ENCODE measurements around the gene ASIC4.

ASIC4 gene

DNA sequence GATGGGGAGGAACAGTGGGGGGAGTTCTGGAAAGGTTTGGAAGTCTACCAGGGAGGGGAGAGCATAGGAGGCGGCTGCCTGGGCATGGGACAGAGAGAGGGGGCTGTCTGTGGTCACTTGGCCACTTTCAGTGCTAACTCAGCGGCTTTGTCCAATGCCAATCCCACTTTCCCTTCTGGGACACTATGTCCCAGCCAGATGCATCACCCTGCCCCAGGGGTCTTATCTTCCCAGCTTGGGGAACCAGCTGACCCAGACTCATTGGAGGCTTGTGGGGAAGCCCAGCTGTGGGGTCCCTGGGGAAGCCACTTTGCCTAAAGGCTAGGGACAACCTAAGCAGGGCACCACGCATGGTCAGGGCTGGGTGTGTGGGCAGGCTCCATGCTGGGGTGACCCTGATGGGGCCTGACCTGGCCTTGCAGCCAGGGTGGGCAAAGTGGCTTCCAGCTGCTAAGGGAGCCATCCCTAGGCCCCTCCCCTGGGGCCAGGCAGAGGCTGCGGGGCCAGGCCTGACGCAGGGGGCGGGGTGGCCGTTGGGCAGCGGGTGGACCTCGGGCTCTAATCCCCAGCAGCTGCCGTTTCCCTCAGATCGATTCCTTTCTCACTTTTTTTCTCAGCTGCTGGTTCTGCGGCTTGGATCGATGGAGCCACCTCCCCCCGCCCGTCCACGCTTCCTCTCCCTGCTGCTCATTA lies 1.6 kb upstream of the ASIC4 start:
- DNase-seq (ENCODE audit: extremely low read depth, low read depth): no peak
- TF ChIP-seq, protein P1, sequence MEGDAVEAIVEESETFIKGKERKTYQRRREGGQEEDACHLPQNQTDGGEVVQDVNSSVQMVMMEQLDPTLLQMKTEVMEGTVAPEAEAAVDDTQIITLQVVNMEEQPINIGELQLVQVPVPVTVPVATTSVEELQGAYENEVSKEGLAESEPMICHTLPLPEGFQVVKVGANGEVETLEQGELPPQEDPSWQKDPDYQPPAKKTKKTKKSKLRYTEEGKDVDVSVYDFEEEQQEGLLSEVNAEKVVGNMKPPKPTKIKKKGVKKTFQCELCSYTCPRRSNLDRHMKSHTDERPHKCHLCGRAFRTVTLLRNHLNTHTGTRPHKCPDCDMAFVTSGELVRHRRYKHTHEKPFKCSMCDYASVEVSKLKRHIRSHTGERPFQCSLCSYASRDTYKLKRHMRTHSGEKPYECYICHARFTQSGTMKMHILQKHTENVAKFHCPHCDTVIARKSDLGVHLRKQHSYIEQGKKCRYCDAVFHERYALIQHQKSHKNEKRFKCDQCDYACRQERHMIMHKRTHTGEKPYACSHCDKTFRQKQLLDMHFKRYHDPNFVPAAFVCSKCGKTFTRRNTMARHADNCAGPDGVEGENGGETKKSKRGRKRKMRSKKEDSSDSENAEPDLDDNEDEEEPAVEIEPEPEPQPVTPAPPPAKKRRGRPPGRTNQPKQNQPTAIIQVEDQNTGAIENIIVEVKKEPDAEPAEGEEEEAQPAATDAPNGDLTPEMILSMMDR (IDR thresholded peaks at IDR 0.05; ENCODE audit: low read depth, low read length): no peak

DNA sequence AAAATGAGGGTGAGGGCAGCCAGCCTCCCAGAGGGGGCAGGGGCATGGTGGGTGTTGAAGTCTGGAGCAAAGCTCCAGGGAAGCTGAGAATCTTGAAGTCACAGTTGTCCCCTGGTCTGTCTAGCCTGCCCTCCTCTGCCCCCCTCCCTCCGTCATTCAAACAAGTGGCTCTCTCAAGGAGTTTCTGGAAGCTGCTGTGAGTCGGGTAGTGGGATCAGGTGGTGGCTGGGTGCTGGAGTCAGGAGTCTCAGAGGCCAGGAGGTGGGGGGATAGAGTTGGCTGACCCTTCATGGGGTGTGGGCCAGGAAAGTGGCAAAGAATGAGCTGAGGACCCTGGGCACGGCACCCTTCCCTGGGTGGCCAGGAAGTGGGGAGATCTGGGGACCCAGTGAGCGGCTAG lies 495 bp upstream of the ASIC4 start:
- no peak for DNase-seq (ENCODE audit: extremely low read depth, low read depth)
- TF ChIP-seq, protein P1 (IDR thresholded peaks at IDR 0.05; ENCODE audit: low read depth, low read length): no peak

DNA sequence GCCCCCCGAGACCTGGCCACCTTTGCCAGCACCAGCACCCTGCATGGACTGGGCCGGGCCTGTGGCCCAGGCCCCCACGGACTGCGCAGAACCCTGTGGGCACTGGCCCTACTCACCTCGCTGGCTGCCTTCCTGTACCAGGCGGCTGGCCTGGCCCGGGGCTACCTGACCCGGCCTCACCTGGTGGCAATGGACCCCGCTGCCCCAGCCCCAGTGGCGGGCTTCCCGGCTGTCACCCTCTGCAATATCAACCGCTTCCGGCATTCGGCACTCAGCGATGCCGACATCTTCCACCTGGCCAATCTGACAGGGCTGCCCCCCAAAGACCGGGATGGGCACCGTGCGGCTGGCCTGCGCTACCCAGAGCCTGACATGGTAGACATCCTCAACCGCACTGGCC lies 554 bp downstream of the ASIC4 start:
- TF ChIP-seq, protein P1 (IDR thresholded peaks at IDR 0.05; ENCODE audit: low read depth, low read length): no peak
- DNase-seq (ENCODE audit: extremely low read depth, low read depth): no peak

DNA sequence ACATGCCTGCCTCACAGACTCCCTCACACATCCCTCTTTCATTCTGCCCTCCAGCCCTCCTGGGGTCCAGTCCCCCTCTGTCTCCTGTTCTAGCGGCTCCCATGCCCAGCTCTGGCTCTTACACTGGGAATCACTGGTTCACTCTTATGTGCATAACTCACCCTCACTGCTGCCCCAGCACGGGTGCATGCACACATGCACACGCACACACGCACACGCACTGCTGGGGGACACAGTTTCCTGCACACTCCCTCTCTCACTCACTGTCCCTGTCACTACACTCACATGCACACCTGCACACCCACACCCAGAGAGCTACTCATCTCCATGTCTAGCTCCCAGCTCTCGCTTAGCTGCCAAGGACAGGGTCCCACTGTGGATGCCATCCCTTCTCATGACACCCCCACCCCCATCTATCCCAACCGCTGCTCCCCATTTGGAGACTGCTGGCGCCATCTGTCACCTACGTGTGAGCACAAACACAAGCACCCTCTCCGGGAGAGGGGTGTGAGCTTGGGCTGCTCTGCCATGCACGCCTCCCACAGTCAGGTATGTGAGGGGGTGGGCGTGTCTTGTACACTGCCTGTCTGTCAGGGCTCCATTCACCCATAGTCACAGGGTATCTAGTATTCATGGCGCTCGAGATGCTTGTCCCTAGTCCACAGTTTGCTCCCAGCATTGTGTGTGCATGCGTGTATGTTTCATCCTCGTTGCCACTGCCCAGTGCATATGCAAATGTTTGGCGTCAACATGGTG lies 1.8 kb downstream of the ASIC4 start:
- no peak for DNase-seq (ENCODE audit: extremely low read depth, low read depth)
- TF ChIP-seq, protein P1 (IDR thresholded peaks at IDR 0.05; ENCODE audit: low read depth, low read length): no peak

DNA sequence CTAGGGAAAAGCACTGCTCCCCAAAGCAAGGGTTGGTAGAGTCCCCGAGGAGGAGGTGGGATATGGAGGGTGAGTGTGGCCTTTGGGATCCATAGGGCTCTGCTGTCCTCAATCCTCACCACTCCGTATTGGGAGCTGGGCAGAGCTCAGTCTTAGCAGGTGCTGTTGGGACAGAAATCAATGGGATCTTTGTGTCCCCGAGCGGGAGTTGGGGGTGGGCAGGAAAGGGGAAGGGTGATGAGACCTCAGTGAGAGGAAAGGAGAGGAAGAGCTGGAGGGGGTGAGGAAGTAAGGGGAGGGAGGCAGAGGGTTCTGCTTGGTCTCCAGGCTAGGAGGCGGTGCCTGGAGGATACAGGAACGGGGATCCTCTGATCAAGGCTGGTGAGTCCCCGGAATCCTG lies 2.6 kb downstream of the ASIC4 start:
- no peak for DNase-seq (ENCODE audit: extremely low read depth, low read depth)
- TF ChIP-seq, protein P1 (IDR thresholded peaks at IDR 0.05; ENCODE audit: low read depth, low read length): no peak

DNA sequence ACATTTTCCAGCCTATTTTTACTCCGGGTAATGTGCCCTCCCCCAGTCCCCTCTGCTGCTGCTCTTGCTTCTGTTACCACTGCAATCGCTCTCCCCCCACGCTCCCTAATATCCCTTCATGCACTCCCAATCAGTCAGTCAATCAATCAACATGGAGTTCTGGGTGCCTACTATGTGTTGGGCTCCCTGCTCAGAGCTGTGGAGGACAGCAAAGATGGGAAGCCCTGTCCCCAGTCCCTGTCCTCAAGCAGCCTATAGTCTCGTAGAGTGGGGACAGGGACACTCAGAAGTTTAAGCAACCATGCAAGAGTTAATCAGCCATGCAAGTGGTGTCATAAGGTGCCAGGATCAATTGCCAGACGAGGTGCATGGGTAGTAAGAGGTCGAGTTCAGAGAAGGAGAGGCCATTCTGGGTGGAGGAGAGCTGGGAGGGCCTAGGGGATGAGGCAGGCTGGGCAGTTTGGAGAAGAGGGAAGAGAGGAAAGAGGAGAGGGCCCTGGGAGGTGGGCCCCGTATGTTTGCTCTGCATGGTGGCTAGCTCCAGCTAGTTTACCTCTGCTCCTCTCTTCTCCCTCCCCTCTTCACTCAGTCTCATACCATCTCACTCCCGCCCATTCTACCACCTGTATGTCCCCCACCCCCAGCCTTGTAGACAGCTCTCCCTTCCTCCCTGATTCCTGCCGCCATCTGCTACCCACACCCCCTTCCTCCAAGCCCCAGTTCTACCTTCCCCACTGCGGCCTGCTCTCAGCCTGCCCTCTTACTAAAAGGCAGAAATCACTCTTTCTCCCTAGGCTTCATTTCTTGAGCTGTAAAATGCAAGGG lies 3.9 kb downstream of the ASIC4 start:
- TF ChIP-seq, protein P1 (IDR thresholded peaks at IDR 0.05; ENCODE audit: low read depth, low read length): no peak
- DNase-seq (ENCODE audit: extremely low read depth, low read depth): no peak

DNA sequence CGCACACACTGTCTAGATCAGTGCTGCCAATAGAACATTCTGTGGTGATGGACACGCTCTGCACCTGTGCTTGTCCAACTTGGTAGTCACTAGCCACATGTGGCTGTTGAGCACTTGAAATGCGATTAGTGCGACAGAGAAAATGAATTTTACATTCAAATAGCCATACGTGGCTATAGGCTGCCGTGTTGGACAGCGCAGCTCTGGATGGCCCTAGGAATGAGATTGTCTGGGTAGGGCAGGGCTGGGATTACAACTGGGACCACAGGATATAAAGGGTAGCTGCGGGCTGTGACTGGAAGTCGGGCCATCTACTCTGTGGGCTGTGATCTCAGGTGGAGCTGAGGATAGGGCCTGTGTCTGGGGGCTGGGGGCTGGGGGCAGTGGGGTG lies 5.2 kb downstream of the ASIC4 start:
- TF ChIP-seq, protein P1 (IDR thresholded peaks at IDR 0.05; ENCODE audit: low read depth, low read length): no peak
- no peak for DNase-seq (ENCODE audit: extremely low read depth, low read depth)

Measured in AG09319 (cell line).